Naive thymus-derived CD8-positive, alpha-beta T cell (primary cell): ENCODE data around the gene CCDC81. TPM values are rescaled to one million over a fixed set of nuclear protein-coding genes. Genes with fewer than 3 reads are reported as not detected.
"Not testable (repeated sequence)": the region's sequence is repeated elsewhere in the genome, so short reads cannot be mapped to it uniquely, and the experiment has no call there.

Experiments
- ATAC-seq, 2 donors: fragments of 150-1000 bp; cut with Tn5 transposase in 1 of 2; sonication (Bioruptor Pico), chemical (Tn5 transposase) in 1 of 2; 1 replicate in 1 of 2; 2 replicates in 1 of 2; pipeline ENCODE4 v1.10.0; 2021; ENCODE audit warnings: mild to moderate bottlenecking in 2 of 2, moderate library complexity in 2 of 2
- POLR2A ChIA-PET: fragments of 350-600 bp; sonication (Branson Sonifier 250); formaldehyde crosslinking; loops from one replicate; lab custom pipeline; 2021; ENCODE audit warnings: antibody characterized with exemption; lab: Charles Lee
- DNase-seq, 10 donors: peaks; one replicate each; pipeline versions ENCODE4 v3.0.0 to v3.0.0-alpha.2; 2020 to 2022
- H3K27ac Mint-ChIP-seq, 10 donors: one replicate each; pipeline ENCODE4 v1.8.0; 2020 to 2022; ENCODE audit warnings: mild to moderate bottlenecking in 10 of 10, mixed read lengths in 10 of 10, moderate library complexity in 4 of 10, inconsistent platforms in 1 of 10
- H3K27me3 Mint-ChIP-seq, 5 donors: one replicate each; pipeline ENCODE4 v1.8.0; 2021 to 2022; ENCODE audit warnings: mixed read lengths in 5 of 5
- H3K36me3 Mint-ChIP-seq, 3 donors: one replicate each; pipeline ENCODE4 v1.8.0; 2020 to 2022; ENCODE audit warnings: mixed read lengths in 3 of 3, mild to moderate bottlenecking in 2 of 3, inconsistent platforms in 1 of 3
- H3K4me1 Mint-ChIP-seq, 4 donors: one replicate each; pipeline ENCODE4 v1.8.0; 2021 to 2022; ENCODE audit warnings: mixed read lengths in 4 of 4
- H3K4me3 Mint-ChIP-seq, 10 donors: one replicate each; pipeline ENCODE4 v1.8.0; 2020 to 2022; ENCODE audit warnings: mild to moderate bottlenecking in 10 of 10, mixed read lengths in 10 of 10, moderate library complexity in 6 of 10, inconsistent platforms in 1 of 10
- H3K9me3 Mint-ChIP-seq, 9 donors: one replicate each; pipeline ENCODE4 v1.8.0; 2020 to 2022; ENCODE audit warnings: mixed read lengths in 9 of 9, mild to moderate bottlenecking in 3 of 9, inconsistent platforms in 1 of 9, moderate library complexity in 1 of 9
- polyA plus RNA-seq, 3 donors: library from polyadenylated mRNA; unstranded; fragments of 300-500 nt; fragmentation: Illumina TruSeq; gene quantifications; one replicate each; pipeline ENCODE4 v1.2.3, GENCODE V29; 2021
- total RNA-seq, 8 experiments: library from RNA in 2 of 8; stranded (reverse) in 2 of 8; gene quantifications; one replicate each; pipeline ENCODE4 v1.2.3 and lab custom pipeline; 2021 to 2026

Gene CCDC81
- total and polyA plus RNA-seq, 5 experiments from 2014 or later = 0.10 to 0.62 (median 0.43) TPM; not detected in 1

DNA sequence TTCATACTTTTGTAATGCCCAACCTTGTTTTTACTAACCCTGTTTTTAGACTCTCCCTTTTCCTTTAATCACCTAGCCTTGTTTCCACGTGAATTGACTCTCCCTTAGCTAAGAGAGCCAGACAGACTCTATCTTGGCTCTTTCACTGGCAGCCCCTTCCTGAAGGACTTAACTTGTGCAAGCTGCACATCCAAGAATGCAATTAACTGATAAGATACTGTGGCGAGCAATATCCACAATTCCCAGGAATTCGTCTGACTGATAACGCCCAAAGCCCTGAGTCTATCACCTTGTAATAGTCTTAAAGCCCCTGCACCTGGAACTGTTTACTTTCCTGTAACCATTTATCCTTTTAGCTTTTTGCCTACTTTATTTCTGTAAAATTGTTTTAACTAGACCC is 48.8 kb downstream of the CCDC81 start:
- H3K27ac Mint-ChIP-seq, H3K27me3 Mint-ChIP-seq, H3K4me1 Mint-ChIP-seq, ATAC-seq, DNase-seq, POLR2A ChIA-PET, H3K4me3 Mint-ChIP-seq: not testable (repeated sequence)
- Mint-ChIP-seq H3K9me3 (peaks cover 0 to 28% (median 7%) of the 10 kb centered on the region in 9 donors), H3K36me3 (peaks cover 0 to 14% (median 14%) of the 10 kb centered on the region in 3 donors)

- POLR2A ChIA-PET = no interaction called here
- ATAC-seq = no peak
- DNase-seq = no peak
- Mint-ChIP-seq H3K9me3 (peaks cover 0 to 44% (median 7%) of the 10 kb centered on the region in 9 donors), H3K4me1 (no peaks in the 10 kb centered on the region), H3K4me3 (no peak overlapping the region), H3K36me3 (peaks cover under 1 to 23% (median 21%) of the 10 kb centered on the region in 3 donors), H3K27ac (no peak overlapping the region), H3K27me3 (no peaks in the 10 kb centered on the region)
Observed at GRCh38 chr11:86427441-86427840, 52.8 kb downstream of the CCDC81 start.

GRCh38 chr11:86431258-86431657 is 56.6 kb downstream of the CCDC81 start:
- Mint-ChIP-seq H3K9me3 (peaks cover 0 to 39% (median 6%) of the 10 kb centered on the region in 9 donors), H3K36me3 (peaks cover 3 to 21% (median 15%) of the 10 kb centered on the region in 3 donors), H3K27me3 (no peaks in the 10 kb centered on the region), H3K4me1 (no peaks in the 10 kb centered on the region), H3K27ac (peak overlapping the region in 1 of 10 donors; percentile 77), H3K4me3 (peak overlapping the region in 7 of 10 donors; percentile 46 to 65 (median 56))
- ATAC-seq = peak in 1 of 2 donors; percentile 46
- POLR2A ChIA-PET = interaction anchor here (0.6 kb wide), 1 partner anchor 11 kb away, joined by 3 read pairs; no protein-coding TSS in a partner anchor
- no peak for DNase-seq

- peaks cover 0 to 20% (median 2%) of the 10 kb centered on the region in 9 donors for H3K9me3 Mint-ChIP-seq
- POLR2A ChIA-PET, H3K4me1 Mint-ChIP-seq: not testable (repeated sequence)
Observed at GRCh38 chr11:86433361-86434095, 58.8 kb downstream of the CCDC81 start.

GRCh38 chr11:86435711-86436110 is 61.0 kb downstream of the CCDC81 start:
- no peak for DNase-seq
- H3K9me3 Mint-ChIP-seq = peaks cover 0 to 9% (median 2%) of the 10 kb centered on the region in 9 donors

More at GRCh38 chr11:86433361-86434095, 58.8 kb downstream of the CCDC81 start:
- not testable (repeated sequence) for ATAC-seq, H3K27ac Mint-ChIP-seq, H3K27me3 Mint-ChIP-seq, DNase-seq, H3K4me3 Mint-ChIP-seq
- peaks cover 3 to 16% (median 7%) of the 10 kb centered on the region in 3 donors for H3K36me3 Mint-ChIP-seq

GRCh38 chr11:86438685-86439084 is 64.0 kb downstream of the CCDC81 start:
- DNase-seq = no peak
- no peak overlapping the region for H3K4me3 Mint-ChIP-seq
- no peaks in the 10 kb centered on the region for H3K36me3 Mint-ChIP-seq
- POLR2A ChIA-PET = no interaction called here
- no peak for ATAC-seq
- no peaks in the 10 kb centered on the region for H3K4me1 Mint-ChIP-seq
- no peaks in the 10 kb centered on the region for H3K27me3 Mint-ChIP-seq
- no peak overlapping the region for H3K27ac Mint-ChIP-seq
- H3K9me3 Mint-ChIP-seq = no peaks in the 10 kb centered on the region

More at GRCh38 chr11:86435711-86436110, 61.0 kb downstream of the CCDC81 start:
- no peaks in the 10 kb centered on the region for H3K27me3 Mint-ChIP-seq
- H3K4me1 Mint-ChIP-seq = no peaks in the 10 kb centered on the region
- H3K36me3 Mint-ChIP-seq = peaks cover 0 to 11% (median 3%) of the 10 kb centered on the region in 3 donors
- ATAC-seq = no peak
- H3K4me3 Mint-ChIP-seq = no peak overlapping the region
- H3K27ac Mint-ChIP-seq = no peak overlapping the region
- POLR2A ChIA-PET = no interaction called here

GRCh38 chr11:86440305-86440716 is 65.6 kb downstream of the CCDC81 start:
- Mint-ChIP-seq H3K4me1 (no peaks in the 10 kb centered on the region), H3K27me3 (no peaks in the 10 kb centered on the region), H3K36me3 (no peaks in the 10 kb centered on the region), H3K4me3 (no peak overlapping the region), H3K27ac (no peak overlapping the region), H3K9me3 (no peaks in the 10 kb centered on the region)
- ATAC-seq (no peak), DNase-seq (no peak)
- POLR2A ChIA-PET = no interaction called here

DNA sequence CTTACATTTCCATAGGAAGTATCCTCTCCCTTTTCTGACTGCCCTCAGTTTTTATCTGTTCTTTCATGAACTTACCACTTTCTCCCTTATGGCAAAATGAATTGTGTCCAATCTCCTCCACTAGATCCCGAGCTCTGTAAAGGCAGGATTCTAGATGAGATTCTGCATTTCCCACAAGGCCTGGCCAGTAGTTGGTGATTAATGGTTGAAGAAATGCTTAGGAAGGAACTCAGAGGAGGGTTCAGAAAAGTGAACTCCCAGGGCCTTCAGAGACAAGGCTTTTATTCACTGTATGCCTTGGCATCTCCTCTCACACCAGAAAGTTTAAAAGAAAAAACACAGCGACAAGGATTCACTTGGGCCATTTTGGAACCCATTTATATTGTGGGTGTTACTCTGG is 66.2 kb downstream of the CCDC81 start:
- Mint-ChIP-seq H3K27ac (no peak overlapping the region), H3K36me3 (no peaks in the 10 kb centered on the region)
- POLR2A ChIA-PET = no interaction called here

GRCh38 chr11:86442420-86442819 is 67.7 kb downstream of the CCDC81 start:
- no peak overlapping the region for H3K27ac Mint-ChIP-seq
- no peaks in the 10 kb centered on the region for H3K9me3 Mint-ChIP-seq
- ATAC-seq (no peak), DNase-seq (no peak)
- no peaks in the 10 kb centered on the region for H3K27me3 Mint-ChIP-seq
- no peaks in the 10 kb centered on the region for H3K4me1 Mint-ChIP-seq
- POLR2A ChIA-PET = no interaction called here
- H3K36me3 Mint-ChIP-seq = no peaks in the 10 kb centered on the region
- no peak overlapping the region for H3K4me3 Mint-ChIP-seq

More for the DNA sequence above, 66.2 kb downstream of the CCDC81 start:
- DNase-seq = no peak
- Mint-ChIP-seq H3K27me3 (no peaks in the 10 kb centered on the region), H3K4me3 (no peak overlapping the region), H3K9me3 (no peaks in the 10 kb centered on the region), H3K4me1 (no peaks in the 10 kb centered on the region)
- ATAC-seq = no peak

GRCh38 chr11:86442827-86443226 is 68.1 kb downstream of the CCDC81 start:
- Mint-ChIP-seq H3K36me3 (no peaks in the 10 kb centered on the region), H3K4me3 (no peak overlapping the region), H3K27me3 (no peaks in the 10 kb centered on the region), H3K4me1 (peaks cover 0 to 1% (median under 1%) of the 10 kb centered on the region in 4 donors), H3K9me3 (no peaks in the 10 kb centered on the region), H3K27ac (no peak overlapping the region)
- POLR2A ChIA-PET = no interaction called here
- DNase-seq = no peak
- ATAC-seq = no peak

GRCh38 chr11:86443415-86443814 is 68.7 kb downstream of the CCDC81 start:
- POLR2A ChIA-PET = no interaction called here
- no peak for ATAC-seq
- Mint-ChIP-seq H3K4me1 (peaks cover 0 to 7% (median 4%) of the 10 kb centered on the region in 4 donors), H3K27me3 (no peaks in the 10 kb centered on the region), H3K9me3 (no peaks in the 10 kb centered on the region), H3K4me3 (no peak overlapping the region), H3K36me3 (no peaks in the 10 kb centered on the region), H3K27ac (no peak overlapping the region)
- no peak for DNase-seq

- peaks cover 0 to 7% (median 4%) of the 10 kb centered on the region in 4 donors for H3K4me1 Mint-ChIP-seq
- no peak for DNase-seq
- no peak for ATAC-seq
- no peak overlapping the region for H3K27ac Mint-ChIP-seq
- no peak overlapping the region for H3K4me3 Mint-ChIP-seq
- H3K27me3 Mint-ChIP-seq = no peaks in the 10 kb centered on the region
- POLR2A ChIA-PET = no interaction called here
- H3K36me3 Mint-ChIP-seq = no peaks in the 10 kb centered on the region
- no peaks in the 10 kb centered on the region for H3K9me3 Mint-ChIP-seq
Observed at GRCh38 chr11:86444981-86445380, 70.3 kb downstream of the CCDC81 start.

- no peaks in the 10 kb centered on the region for H3K9me3 Mint-ChIP-seq
- ATAC-seq (no peak), DNase-seq (no peak)
- POLR2A ChIA-PET = interaction anchor here (0.5 kb wide), 1 partner anchor 163 kb away, joined by 4 read pairs; no protein-coding TSS in a partner anchor
- H3K27me3 Mint-ChIP-seq = no peaks in the 10 kb centered on the region
- no peaks in the 10 kb centered on the region for H3K36me3 Mint-ChIP-seq
- no peak overlapping the region for H3K27ac Mint-ChIP-seq
- peaks cover 0 to 7% (median 4%) of the 10 kb centered on the region in 4 donors for H3K4me1 Mint-ChIP-seq
- no peak overlapping the region for H3K4me3 Mint-ChIP-seq
Observed at GRCh38 chr11:86446163-86446923, 71.7 kb downstream of the CCDC81 start.
